HS-27A (cell line): ENCODE results near the gene MYBPH.

ENCODE experiments used
- DNase-seq: peaks from one replicate; pipeline ENCODE4 v3.0.0-alpha.2; 2012; ENCODE audit warnings: low read depth, missing footprints

Gene MYBPH

DNA sequence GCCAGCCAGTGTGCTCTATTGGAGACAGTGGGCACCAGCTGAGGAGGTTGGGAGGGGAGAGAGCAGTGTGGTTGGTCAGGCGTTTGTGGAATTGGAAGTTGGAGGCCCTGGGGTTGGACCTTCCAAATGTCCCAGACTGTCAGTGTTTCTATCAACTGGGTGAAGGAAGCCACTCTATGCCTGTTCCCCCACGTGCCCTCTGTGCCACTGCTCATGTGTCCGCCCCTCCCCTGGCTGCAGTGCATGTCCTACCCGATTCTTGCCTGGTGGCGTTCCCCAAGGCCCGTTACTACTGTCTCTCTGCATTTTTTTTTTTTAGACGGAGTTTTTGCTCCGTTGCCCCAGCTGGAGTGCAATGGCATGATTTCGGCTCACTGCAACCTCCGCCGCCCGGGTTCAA, 27.0 kb downstream of the MYBPH start:
- DNase-seq = no peak

DNA sequence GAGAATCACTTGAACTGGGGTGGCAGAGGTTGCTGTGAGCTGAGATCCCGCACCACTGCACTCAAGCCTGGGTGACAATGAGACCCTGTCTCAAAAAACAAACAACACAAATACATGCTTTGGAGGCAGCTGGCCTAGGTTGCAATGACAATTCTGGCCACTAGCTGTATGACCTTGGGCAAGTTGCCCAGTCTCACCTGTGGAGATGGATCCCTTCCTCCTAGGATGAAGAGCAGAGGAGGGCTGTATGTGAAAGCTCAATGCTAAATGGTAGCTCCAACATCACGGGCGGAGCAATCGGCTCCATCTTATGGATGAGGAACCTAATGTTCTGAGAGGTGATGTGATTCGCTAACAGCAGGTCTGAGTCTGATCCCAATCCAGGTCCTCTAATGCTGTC, 27.5 kb downstream of the MYBPH start:
- no peak for DNase-seq

DNA sequence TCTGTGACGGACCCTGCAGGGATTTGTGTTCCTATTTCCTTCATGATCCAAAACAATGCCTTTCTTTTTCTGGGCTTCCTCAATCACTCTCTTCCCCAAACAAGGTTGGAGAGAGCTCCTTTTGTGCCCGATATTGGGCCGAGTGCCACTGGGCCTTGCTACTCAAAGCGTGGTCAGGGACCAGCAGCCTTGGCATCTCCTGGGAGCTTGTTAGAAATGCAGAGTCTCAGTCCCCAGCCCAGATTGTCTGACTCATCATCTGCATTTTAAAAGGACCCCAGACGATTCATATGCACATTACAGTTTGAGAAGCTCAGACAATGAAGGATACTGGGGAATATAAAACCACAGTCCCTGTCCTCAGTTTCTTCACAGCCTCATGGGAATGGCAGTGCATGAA, 28.2 kb downstream of the MYBPH start:
- no peak for DNase-seq

DNA sequence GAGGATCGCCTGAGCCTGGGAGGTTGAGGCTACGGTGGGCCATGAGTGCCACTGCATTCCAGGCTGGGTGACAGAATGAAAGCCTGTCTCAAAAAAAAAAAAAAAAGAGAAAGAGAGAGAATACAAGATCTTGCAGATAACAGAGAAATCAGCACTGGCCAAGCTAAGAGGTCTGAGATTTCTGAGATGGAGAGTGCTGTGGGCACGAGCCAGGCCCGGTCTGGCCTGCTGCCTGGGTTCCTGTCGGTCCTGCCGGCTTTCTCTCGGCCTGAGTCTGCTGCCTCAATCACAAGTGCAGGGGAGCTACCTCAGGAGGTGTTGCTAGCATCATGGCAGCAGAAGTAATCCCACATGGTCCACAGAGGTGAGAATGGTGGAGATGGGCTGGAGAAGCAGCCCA, 29.1 kb downstream of the MYBPH start:
- no peak for DNase-seq

DNA sequence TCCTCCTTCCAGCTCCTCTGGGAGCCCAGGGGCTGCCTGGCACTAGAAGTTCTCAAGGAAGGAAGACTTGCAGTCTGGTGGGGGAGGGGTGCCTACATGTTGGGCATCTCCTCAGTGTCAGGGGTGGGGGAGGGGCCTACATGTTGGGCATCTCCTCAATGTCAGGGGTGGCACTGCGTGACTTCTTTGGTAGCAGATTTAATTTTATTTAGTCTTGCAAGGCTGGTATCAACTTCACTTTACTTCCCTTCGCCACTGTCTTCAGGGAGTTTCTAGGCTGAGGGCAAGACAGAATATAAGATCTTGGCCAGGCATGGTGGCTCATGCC, 29.6 kb downstream of the MYBPH start:
- no peak for DNase-seq

DNA sequence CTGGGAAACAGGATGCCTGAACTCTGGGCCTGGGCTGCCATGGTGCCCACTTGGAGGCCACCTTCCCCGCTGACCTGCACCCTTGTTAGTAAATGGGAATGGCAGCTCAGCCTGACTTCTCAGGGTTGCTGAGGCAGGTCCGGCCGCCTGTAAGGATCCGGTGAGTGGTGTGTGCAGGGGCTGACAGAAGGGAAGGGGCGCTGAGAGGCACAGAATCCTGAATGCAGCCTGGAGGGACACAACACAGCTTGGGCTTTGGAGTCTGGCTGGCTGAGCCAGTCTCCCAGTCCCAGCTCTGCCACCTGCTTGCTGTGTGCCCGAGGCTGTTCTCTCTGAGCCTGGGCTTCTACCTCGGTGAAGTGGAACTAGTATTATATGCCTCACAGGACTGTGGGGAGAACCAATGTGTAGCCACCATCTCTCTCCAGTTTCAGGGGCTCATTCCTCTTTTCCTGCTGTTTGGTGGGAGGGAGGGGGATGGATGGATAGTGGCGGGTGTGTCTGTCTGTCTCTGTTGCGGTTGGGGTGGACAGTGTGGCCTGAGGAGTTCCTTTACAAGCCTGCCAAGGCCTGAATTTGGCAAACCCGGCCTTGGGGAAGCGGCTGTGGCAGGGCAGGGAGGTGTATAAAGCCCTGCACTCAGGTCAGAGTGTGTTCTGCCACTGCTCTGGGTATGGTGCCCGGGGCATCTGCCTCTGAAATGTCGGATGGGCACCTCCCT, 30.1 kb downstream of the MYBPH start:
- DNase-seq = no peak

DNA sequence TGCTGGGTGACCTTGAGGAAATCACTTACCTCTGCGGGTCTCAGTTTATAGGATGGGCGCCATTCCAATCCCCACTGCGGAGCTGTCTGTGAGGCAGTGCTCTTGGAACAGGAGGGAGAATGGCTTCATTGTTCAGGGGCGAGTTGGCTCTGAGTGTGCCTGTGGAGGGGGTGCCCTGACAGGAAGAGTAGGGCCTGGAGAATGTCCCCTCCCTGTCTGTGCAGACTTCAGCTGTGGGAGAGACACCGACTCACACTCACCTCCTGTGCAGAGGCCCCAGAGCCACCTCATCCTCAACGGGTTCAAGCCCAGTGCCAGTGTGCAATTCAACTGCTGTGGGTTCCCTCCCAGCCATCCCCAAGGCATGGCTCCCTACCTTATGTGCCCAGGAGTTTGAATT, 31.0 kb downstream of the MYBPH start:
- no peak for DNase-seq

DNA sequence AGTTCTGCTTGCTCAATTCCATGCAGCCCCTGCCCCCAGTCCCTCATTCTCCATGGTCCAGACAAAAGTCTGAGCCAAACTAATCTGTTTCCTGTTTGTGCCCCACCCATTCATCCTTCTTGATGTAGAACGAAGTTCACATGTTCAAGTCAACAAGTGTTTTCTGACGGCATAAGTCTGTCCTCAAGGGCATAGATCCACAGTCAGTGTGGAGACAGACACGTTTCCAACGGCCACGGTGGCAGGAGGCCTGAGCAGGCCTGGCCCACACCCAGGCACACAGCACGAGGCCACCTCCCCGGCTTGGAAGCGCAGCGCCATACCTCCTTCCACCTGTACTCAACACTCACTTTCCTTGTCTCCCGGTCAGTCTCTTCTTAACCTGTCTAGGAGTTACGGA, 32.0 kb downstream of the MYBPH start:
- no peak for DNase-seq

DNA sequence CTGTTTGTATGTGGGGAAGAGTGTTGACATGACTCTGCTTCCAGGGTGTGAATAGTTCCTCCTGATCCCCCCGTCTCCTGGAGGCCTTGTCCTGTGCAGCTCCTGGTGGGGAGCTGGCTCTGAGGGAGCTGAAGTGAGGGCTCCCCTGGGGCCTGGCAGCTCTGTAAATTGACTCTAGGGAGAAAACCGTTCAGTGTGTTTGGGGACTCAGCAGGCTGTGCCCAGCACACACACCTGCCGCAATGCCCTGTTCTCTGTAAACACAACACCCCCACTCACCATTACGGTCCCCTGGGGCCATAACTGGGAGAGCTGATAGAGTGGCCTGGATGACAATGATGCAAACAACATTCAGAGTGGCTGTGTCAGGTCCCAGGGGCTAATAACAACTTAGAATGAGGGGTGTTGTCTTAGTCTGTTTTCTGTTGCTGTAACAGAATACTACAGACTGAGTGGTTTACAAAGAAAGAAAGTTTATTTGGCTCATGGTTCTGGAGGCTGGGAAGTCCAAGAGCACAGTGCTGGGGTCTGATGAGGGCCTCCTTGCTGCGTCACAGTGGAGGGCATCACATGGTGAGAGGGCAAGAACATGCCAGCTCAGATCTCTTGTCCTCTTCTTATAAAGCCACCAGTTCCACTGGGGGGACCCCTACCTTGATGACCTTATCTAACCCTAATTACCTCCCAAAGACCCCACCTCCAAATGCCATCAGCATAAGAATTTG, 32.8 kb downstream of the MYBPH start:
- no peak for DNase-seq

DNA sequence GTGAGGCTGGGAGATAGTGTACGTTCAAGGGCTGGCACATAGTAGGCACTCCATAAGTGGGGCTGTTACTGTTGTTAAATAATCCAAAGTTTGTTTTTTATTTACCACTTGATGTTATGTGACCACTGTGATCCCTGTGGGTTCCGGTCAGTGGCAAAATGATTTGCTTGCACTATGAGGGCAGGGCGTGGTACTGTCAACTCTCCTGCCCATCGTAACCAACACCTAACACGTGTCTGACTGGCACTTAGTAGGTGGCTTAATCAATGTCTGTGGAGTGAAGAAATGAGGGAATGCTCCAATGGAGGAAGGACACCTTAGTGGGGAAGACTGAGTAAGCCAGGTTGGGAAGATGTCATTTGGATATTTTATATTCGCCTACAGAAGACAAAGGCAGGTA, 33.5 kb downstream of the MYBPH start:
- no peak for DNase-seq

DNA sequence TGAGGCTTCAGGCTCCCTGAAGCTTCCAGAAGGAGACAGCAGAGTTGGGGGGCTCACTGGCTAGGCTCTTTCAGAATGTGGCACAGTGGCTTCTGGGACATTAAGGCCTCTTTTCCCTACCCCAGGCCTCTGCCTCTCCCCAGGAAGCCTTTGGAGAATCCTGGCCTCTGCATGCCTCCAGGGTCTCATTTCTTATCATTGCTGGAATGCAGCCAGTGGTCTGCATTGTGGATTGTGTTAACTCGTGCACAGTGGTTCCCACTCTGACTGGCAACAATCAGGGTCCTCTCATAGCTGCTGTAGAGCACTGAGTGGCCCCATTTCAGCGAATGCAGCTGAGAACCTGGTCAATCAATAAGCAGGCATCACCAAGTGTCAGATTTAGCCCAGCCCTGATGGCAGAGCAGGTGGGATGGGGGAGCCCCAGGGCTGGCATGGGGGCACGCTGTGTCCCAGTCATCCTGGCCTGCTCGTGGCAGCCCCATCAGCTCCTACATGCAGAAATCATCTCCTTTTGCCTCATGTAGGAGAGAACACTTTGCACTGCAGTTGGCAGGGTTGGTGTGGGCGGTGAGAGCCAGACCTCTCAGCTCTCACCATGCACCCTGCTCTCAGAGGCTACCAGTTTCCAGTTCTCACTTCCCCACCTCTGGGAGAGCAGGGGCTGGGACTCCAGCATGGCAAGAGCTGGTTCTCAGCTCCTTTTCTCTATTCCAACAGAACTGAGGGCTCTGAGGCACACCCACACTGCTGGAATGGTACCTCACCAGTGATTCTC, 34.7 kb downstream of the MYBPH start:
- DNase-seq = no peak

DNA sequence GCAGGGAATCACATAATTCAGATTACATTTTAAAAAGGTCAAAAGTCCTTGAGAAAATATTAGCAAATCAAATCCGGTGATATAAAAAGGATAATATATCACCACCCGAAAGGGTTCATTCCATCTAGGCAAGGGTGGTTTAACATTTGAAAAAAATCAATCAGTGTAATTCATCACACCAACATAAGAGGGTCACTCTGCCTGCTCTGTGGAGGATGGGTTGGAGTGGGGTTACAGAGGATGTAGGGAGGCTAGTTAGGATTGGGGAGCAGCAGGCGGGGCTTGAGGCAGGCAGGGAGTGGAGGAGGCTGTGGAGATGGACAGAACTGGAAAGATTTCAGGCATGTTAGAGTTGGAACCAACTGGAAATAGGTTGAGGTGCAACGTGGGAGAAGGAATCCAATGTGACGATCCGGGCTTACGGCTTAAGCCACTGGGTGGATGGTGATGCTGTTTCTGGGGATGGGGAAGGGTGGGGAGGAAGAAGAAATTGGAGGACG, 35.6 kb downstream of the MYBPH start:
- no peak for DNase-seq

DNA sequence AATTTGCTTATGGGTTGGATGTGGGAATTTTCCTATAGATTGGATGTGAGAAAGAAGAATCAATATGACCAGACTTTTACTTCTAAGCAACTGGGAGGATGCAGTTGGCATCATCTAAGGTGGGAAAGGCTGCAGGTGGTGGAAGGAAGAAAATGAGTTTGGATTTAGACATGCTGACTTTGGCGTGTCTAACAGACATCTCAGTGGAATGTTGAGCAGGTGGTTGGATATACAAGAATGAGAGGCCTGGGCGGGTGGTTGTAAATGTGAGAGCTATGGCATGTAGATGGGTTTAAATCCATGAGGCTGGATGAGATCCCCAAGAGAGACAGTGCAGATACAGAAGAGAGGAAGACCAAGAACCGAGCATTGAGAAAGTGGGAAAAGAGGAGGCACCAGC, 37.6 kb downstream of the MYBPH start:
- DNase-seq = no peak

DNA sequence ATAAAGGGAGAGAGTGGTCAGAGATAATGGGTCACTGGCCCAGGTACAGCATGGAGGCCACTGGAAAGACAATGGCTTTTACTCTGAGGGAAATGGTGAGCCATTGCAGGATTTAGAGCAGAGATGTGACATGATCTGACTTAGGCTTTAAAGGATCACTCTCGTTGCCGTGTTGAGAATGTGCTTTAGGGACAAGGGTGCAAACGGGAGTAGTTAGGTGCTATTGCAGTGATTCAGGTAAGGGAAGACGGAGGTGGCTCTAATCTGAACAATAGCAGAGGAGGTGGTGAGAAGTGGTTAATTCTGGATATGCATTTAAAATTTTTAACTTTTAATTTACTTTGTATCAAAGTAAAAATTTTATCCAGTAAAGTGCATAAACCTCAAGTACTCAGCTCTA, 38.3 kb downstream of the MYBPH start:
- DNase-seq = no peak

DNA sequence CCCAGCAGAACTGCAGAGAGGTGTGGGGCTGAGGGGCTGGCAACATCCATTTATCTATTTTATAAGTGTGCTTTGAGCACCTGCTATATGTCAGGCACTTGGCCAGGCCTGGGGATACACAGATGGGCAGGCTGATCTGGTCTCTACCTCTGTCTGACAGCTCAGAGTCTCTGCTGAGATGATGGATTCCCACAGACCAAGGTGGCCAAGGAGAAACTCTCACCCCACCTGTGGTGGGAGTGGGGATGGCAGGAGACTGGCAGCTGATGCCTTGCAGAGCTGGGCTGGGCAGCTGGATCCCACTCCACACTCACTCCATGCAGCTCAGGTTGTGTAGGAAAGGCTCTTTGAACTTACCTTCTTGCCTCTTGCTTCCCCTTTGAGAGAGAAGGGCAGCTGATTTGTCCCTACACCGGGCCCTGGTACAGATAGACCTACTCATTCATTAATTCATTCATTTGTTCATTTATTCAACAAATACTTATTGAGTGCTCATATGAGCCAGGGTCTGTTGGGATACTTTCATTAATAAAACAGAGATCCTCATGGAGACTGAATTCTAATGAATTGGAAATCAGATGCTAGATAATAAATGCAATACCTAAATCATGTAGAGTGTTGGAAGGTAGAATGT, 39.1 kb downstream of the MYBPH start:
- no peak for DNase-seq

DNA sequence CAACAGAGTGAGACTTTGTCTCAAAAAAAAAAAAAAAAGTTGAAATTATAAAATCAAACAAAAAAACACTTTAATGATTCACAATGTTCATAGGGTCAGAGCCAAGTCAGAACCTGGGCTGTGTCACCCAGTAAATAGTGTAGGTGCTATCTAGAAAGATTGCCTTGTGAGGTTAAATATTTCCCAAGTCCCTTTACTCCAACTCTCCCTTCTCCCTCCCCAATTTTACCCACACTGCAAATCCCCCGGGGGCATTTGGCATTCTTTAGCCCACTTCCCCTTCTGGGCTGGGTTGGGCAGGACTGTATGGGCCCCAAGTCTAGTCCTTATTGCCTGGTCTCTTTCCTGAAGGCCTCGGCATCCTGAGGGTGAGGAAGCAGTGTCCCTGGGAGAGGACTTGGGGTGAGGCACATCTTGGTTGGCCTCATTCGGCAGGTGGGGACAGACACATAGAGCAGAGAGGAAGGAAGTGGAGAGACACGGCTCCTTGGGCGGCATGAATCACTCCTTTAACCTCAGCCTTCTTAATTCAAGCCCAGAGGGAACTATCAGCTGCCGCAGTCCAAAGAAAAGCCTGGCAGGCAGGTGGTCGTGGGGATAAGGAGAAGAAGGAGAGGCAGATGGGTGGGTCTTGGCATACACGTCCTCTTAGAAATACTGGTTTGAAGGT, 39.9 kb downstream of the MYBPH start:
- no peak for DNase-seq

DNA sequence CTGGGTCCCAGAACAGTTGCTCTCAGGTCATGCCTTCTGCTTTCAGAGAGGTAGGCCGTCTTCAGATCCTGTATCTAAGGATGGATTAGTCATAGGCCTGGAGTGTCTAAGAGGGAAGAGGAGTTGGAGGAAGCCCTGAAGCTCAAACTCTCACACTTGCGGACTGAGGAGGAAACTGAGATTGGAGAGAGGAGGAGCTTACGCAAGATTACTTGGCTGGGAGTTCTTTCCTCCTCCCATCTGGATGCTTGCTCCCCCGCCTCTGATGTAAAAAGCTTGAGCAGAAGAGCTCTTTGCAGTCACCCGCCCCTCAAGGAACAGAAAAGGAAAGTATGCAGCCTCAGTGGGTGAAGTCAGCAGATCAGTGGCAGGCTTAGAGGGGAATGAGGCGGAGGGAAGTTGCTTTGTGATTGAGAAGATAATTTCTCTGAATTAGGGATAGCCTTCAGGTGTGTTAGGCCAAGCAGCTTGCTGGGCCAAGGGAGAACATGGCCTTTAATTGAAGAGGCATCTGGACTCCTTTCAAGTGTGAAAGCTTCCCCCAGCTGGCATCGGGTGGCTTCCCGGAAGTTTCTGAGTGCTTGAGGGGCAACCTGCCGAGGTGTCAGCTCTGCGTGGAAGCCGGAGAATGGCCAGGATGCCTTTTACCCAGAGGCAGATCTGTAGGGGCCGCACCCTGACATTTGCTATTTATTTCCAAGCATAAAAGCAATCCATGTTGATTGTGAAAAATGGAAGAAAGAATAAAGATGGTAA, 41.5 kb downstream of the MYBPH start:
- no peak for DNase-seq

DNA sequence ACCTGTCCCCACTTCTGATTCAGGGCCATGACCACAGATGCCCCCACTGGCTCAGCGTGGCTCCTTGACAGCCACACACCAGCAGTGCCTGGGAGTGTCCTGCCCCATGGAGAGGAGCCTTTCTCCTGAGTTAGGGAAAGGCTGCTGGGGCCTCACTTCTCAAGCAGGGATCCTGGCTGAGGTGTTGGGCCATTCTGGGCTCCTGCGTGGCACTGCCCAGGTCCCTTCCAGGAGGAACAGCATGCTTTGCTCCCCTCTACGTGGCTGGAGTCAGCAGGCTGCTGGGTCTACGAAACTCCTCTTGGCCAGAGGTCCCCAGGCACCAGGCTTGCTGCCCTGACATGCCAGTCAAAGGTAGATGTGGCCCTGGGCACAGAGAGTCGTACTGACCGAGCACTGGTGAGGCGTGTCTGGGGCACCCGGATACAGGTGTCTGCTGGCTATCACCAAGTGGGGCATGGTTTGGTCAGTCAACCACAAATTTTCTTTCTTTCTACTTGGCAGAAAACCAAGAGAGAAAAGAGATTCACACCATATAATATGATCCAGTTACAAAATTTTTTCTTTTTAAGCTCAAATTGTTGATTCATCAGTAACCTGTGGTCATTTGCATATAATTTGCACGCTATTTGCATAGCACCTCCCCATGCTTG, 44.0 kb downstream of the MYBPH start:
- DNase-seq = no peak

DNA sequence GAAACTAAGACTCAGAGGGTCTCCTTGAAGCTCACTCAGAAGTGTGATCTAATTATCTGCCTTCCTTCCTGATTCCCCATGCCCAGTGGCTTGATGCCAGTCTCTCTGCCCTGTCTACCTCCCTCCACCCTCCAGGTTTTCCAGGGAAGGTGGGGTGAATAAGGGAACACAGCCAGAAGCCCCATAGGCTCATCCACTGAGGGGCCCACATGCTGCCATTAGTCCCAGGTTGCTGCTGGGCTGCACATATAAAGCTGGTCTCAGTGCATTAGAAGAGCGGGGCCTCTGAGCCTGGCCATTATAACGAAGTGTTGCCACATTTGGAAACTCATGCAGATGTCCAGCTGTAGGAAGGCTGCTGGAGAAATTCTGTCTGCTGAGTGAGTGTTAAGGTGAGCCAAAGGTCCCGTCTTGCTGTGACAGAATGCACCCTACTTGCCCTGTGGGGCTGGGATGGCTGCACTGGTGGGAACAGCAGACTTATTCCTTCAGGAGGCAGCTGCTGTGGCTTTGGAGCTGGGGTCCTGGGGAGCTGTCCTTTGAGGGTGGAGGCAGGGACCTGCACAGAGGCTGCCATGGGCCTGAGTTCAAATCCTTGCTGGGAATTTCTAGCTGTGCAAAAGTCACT, 45.2 kb downstream of the MYBPH start:
- DNase-seq = no peak

DNA sequence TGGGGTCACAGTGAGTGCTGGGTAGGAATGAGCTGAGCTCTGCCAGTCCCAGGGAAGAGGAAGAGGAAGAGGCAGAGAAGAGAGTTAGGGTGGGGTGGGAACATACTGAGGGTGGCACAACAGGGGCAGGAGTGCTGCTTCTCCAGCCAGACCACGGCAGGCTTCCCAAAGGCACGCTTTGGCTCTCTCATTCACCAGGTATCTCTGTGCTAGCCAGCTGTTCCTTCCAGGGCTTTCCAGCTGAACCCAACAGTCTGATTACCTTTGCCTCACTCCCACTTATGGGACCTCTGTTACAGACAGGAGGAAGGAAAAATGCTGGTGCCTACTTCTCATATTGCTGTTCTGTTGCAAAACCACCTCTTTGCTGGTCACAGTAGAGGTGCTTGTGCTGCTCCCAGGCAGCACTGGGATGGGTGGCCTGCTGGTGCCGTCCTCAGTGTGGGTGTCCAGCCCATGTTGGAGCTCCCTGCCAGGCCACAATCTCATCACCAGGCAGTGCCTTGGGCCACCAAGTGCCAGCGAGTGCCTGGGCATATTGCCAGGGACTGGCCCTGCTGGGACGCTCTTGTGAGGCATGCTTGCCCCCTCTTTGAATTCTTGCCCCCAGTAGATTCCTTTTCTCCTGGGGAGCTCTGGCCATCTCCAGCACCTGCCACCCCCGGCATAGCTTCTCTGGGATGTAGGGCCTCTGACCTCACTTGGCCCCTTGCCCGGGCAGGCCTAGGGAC, 46.0 kb downstream of the MYBPH start:
- no peak for DNase-seq
